Measurements from ENCODE around the gene ZNF420. TPM values are rescaled to one million over a fixed set of nuclear protein-coding genes. Genes with fewer than 3 reads are reported as not detected.

ZNF420 gene
- total RNA-seq, 1 experiment from 2014 or later = 9.8 TPM

GRCh38 chr19:37160153-37160552, 81.9 kb downstream of the ZNF420 start:
- Histone ChIP-seq H4K8ac (replicated peaks; ENCODE audit: insufficient read length, low read depth, low read length) (no peak overlapping the region), H3K79me1 (ENCODE audit: insufficient read depth, low read depth, low read length, poor library complexity, severe bottlenecking) (no peaks in the 10 kb centered on the region), H3K14ac (ENCODE audit: insufficient read depth, low read length) (no peak overlapping the region), H3K23me2 (ENCODE audit: insufficient read length, low read depth, low read length, poor library complexity, severe bottlenecking) (no peaks in the 10 kb centered on the region), H3K27me3 (ENCODE audit: insufficient read depth, low read length) (no peaks in the 10 kb centered on the region), H2AFZ (ENCODE audit: low read length) (no peak overlapping the region), H3K23ac (ENCODE audit: insufficient read length, low read depth, low read length) (no peak overlapping the region), H4K20me1 (ENCODE audit: control insufficient read depth, insufficient read depth, insufficient read length) (no peaks in the 10 kb centered on the region), H3K27ac (ENCODE audit: insufficient read length, low read depth, low read length) (no peak overlapping the region), H3K56ac (ENCODE audit: insufficient read length, low read depth, low read length) (no peak overlapping the region), H3K9me3 (ENCODE audit: control insufficient read depth, low read depth, low read length) (peaks cover 40% of the 10 kb centered on the region), H2AK5ac (ENCODE audit: insufficient read length, low read length) (no peak overlapping the region), H3K4me2 (ENCODE audit: insufficient read depth, insufficient read length, low read length) (no peak overlapping the region), H4K91ac (ENCODE audit: insufficient read length, low read depth, low read length) (no peak overlapping the region), H3K9ac (ENCODE audit: extremely low read depth, insufficient read length, low read length) (no peak overlapping the region), H3K18ac (ENCODE audit: insufficient read length, low read depth, low read length) (no peak overlapping the region), H2BK15ac (ENCODE audit: low read depth, low read length) (no peak overlapping the region), H2BK120ac (ENCODE audit: low read depth, low read length, poor library complexity, severe bottlenecking) (no peak overlapping the region), H2BK5ac (ENCODE audit: insufficient read length, low read length) (no peak overlapping the region), H2BK12ac (ENCODE audit: insufficient read length, low read depth, low read length) (no peak overlapping the region), H2BK20ac (ENCODE audit: low read depth, low read length, poor library complexity, severe bottlenecking) (no peak overlapping the region), H3K79me2 (ENCODE audit: insufficient read depth, low read length) (no peaks in the 10 kb centered on the region), H3K4me1 (ENCODE audit: insufficient read depth, low read length) (no peaks in the 10 kb centered on the region), H4K5ac (ENCODE audit: insufficient read length, low read depth, low read length) (no peak overlapping the region), H3T11ph (ENCODE audit: low read length) (no peak overlapping the region), H3K4ac (ENCODE audit: low read depth, low read length) (no peak overlapping the region)
- no peak for TF ChIP-seq CTCF (conservative IDR thresholded peaks at IDR 0.05)
- Mint-ChIP-seq H3K27me3 (ENCODE audit: low read depth) (no peaks in the 10 kb centered on the region), H3K9me3 (peaks cover 88 to 91% of the 10 kb centered on the region in 2 experiments), H3K27ac (no peak overlapping the region), H3K4me3 (no peak overlapping the region), H3K36me3 (ENCODE audit: insufficient read depth in 1 of 3, low read depth in 3 of 3) (peaks cover 73 to 93% (median 91%) of the 10 kb centered on the region in 3 experiments), H3K4me1 (no peaks in the 10 kb centered on the region)
- DNase-seq = no peak
- WGBS (ENCODE audit: extremely low coverage, insufficient read length, low lambda C conversion rate) = no CpG with 5 or more reads among the region's 1 CpG
